Nephron (organoid): Measurements from ENCODE around the gene ERICH2.

Source experiments
- H3K27ac Mint-ChIP-seq, 3 experiments: 2 replicates each; pipeline ENCODE4 v1.8.0; 2020; ENCODE audit warnings: mixed read lengths in 3 of 3, mild to moderate bottlenecking in 2 of 3, moderate library complexity in 1 of 3
- H3K27me3 Mint-ChIP-seq: 2 replicates; pipeline ENCODE4 v1.8.0; 2021; ENCODE audit warnings: low read depth, mild to moderate bottlenecking, moderate library complexity, mixed read lengths
- H3K36me3 Mint-ChIP-seq: 2 replicates; pipeline ENCODE4 v1.8.0; 2020; ENCODE audit warnings: low read depth, mixed read lengths
- H3K4me1 Mint-ChIP-seq: 2 replicates; pipeline ENCODE4 v1.8.0; 2020; ENCODE audit warnings: mixed read lengths
- H3K4me3 Mint-ChIP-seq, 3 experiments: 2 replicates each; pipeline ENCODE4 v1.8.0; 2020; ENCODE audit warnings: mild to moderate bottlenecking in 3 of 3, mixed read lengths in 3 of 3, moderate library complexity in 2 of 3
- H3K9me3 Mint-ChIP-seq: 2 replicates; pipeline ENCODE4 v1.8.0; 2020; ENCODE audit warnings: mixed read lengths
- TF ChIP-seq, protein P1 (sequence below), 3 experiments: fragments of 200-600 bp; sonication (generic); IDR thresholded peaks; one replicate each; pipeline ENCODE4 v1.5.0; 2021; ENCODE audit warnings: antibody characterized with exemption in 3 of 3; ENCODE audit not compliant: unreplicated experiment in 3 of 3

Gene ERICH2

DNA sequence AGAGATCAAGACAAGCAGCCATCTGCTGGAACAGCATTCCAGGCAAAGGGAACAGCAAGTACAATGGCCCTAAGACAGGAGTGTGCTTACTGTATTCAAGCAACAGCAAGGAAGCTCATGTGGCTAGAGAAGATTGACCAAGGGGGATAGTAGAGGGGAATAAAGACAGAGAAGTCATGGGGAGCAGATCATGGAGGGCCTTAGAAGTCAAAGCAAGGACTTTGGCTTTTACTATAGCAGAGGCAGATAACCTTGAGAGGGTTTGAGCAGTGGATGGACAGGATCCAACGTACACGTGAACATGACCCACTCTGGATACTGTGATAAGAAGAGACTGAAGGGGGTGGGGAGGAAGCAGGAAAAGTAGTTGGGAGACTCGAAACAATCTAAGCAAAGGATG lies 28.2 kb upstream of the ERICH2 start:
- TF ChIP-seq, protein P1, sequence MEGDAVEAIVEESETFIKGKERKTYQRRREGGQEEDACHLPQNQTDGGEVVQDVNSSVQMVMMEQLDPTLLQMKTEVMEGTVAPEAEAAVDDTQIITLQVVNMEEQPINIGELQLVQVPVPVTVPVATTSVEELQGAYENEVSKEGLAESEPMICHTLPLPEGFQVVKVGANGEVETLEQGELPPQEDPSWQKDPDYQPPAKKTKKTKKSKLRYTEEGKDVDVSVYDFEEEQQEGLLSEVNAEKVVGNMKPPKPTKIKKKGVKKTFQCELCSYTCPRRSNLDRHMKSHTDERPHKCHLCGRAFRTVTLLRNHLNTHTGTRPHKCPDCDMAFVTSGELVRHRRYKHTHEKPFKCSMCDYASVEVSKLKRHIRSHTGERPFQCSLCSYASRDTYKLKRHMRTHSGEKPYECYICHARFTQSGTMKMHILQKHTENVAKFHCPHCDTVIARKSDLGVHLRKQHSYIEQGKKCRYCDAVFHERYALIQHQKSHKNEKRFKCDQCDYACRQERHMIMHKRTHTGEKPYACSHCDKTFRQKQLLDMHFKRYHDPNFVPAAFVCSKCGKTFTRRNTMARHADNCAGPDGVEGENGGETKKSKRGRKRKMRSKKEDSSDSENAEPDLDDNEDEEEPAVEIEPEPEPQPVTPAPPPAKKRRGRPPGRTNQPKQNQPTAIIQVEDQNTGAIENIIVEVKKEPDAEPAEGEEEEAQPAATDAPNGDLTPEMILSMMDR (IDR thresholded peaks at IDR 0.05; ENCODE audit: unreplicated experiment in 3 of 3), result no peak
- Mint-ChIP-seq H3K27me3 (peaks cover 3% of the 10 kb centered on the region), H3K27ac (no peak overlapping the region), H3K4me1 (no peaks in the 10 kb centered on the region), H3K9me3 (peaks cover 6% of the 10 kb centered on the region), H3K4me3 (no peak overlapping the region), H3K36me3 (no peaks in the 10 kb centered on the region)

DNA sequence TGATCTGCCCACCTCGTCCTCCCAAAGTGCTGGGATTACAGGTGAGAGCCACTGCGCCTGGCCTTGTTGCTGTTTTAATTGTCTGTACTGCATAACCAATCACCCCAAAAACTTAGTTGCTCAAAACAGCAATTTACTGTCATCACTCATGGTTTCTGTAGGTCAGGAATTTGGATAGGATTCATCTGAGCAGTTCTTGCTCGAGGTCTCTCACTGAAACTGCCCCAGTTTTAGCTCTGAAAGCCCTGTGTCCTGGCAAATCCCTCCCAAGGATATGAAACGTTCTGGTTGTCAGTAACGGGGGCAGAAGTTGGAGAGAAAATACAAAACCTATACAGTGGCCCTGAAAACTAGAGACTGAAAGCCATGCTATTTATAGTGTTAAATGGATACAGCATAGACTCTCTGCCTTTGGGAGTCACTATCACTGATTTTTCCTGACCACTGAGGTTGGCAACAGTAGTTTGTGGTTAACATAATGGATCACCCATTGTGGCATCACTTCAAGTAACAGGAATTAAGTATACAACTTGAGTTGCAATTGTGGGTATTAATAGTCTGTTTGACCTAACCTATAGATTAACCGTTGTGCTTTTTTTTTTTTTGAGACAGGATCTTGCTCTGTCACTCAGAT lies 27.2 kb upstream of the ERICH2 start:
- Mint-ChIP-seq H3K4me1 (no peaks in the 10 kb centered on the region), H3K27me3 (peaks cover 3% of the 10 kb centered on the region), H3K4me3 (no peak overlapping the region), H3K27ac (no peak overlapping the region), H3K9me3 (no peaks in the 10 kb centered on the region), H3K36me3 (no peaks in the 10 kb centered on the region)
- TF ChIP-seq, protein P1 (IDR thresholded peaks at IDR 0.05; ENCODE audit: unreplicated experiment in 3 of 3), result no peak

DNA sequence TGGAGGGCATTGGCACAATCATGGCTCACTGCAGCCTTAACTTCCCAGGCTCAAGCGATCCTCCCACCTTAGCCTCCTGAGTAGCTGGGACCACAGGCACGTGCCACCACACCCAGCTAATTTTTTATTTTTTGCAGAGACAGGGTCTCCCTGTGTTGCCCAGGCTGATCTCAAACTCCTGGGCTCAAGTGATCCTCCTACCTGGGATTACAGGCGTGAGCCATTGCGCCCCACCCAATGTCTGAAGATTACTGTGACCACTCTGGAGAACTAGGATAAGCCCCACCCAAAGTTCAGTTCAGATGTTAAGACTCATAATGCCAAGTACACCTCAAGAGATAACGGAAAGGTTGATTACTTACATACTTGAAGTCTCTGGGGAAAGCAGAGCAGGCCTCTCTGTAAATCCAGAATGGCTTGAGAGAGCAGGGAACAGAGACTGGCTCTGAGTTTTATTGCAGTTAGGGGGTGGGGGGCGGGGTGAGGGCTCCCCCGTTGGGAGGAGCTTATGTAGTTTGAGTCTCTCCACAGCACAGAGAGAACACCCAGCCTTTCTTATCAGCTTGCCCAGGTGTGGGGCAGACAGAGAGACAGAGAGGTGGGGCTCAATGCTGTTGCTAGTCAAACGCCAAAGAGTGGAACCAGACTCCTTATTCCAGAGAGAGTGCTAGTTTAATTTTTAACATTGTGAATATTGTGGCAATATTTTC lies 26.5 kb upstream of the ERICH2 start:
- H3K4me1 Mint-ChIP-seq, result no peaks in the 10 kb centered on the region
- TF ChIP-seq, protein P1 (IDR thresholded peaks at IDR 0.05; ENCODE audit: unreplicated experiment in 3 of 3), result no peak
- peaks cover 3% of the 10 kb centered on the region for H3K27me3 Mint-ChIP-seq

DNA sequence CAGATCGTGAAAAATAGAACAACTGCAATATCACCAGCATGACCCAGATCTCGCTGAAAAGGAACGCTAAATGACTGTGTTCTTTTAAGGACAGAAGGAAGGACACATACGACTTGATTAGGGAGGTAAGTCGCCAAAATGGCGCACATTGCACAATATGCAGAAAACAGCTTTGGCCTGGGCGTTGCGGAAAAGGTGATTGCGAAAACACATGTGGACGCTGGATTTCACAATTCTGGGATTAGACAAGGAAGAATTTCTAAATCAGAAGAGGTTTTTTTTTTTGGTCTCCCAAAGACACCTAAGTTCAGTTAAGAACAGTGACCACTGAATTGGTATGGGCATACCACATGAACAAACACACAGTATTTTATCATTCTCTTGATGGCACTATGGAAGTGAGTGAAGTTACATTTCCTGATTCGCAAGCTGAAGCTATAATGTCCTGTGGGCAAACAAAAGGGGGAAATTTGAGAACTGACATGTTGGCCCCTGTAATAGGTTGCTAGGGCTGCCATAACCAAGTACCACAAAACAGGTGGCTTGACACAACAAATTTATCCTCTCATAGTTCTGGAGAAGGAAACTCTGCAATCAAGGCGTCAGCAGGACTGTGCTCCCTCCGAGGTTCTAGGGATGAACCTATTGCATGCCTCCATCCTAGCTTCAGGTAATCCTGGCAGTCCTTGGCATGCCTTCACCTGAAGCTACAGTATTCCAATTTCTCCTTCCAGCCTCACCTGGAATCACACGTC lies 25.8 kb upstream of the ERICH2 start:
- TF ChIP-seq, protein P1 (IDR thresholded peaks at IDR 0.05; ENCODE audit: unreplicated experiment in 3 of 3), result no peak
- no peak overlapping the region for H3K27ac Mint-ChIP-seq
- H3K27me3 Mint-ChIP-seq, result peaks cover 3% of the 10 kb centered on the region
- no peak overlapping the region for H3K4me3 Mint-ChIP-seq
- H3K9me3 Mint-ChIP-seq, result no peaks in the 10 kb centered on the region
- H3K4me1 Mint-ChIP-seq, result no peaks in the 10 kb centered on the region
- no peaks in the 10 kb centered on the region for H3K36me3 Mint-ChIP-seq

More for the DNA sequence above, 26.5 kb upstream of the ERICH2 start:
- Mint-ChIP-seq H3K9me3 (no peaks in the 10 kb centered on the region), H3K36me3 (no peaks in the 10 kb centered on the region), H3K4me3 (no peak overlapping the region), H3K27ac (no peak overlapping the region)

DNA sequence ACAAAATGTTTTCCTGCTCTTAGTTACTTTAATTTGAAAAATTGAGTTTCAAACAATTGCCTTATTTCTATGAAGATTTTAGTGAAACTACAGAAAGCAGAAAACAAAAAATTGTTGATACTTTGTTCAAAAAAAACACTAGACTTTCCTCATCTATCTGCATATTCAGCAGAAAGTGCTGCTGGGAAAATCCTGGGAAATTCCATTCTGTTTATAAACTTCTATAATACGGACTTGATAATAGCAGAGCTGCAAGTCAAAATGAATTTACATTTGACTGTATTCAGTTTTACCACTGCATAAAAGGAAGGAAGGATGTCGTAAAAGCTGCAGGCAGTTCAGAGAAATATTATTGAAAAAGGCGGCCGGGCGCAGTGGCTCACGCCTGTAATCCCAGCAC lies 24.9 kb upstream of the ERICH2 start:
- TF ChIP-seq, protein P1 (IDR thresholded peaks at IDR 0.05; ENCODE audit: unreplicated experiment in 3 of 3), result no peak
- H3K27ac Mint-ChIP-seq, result no peak overlapping the region
- H3K4me1 Mint-ChIP-seq, result no peaks in the 10 kb centered on the region
- no peaks in the 10 kb centered on the region for H3K9me3 Mint-ChIP-seq
- H3K36me3 Mint-ChIP-seq, result no peaks in the 10 kb centered on the region
- no peaks in the 10 kb centered on the region for H3K27me3 Mint-ChIP-seq
- no peak overlapping the region for H3K4me3 Mint-ChIP-seq
